GM19438 (cell line): ENCODE measurements around the gene PDE1A.

ENCODE experiments used
- ATAC-seq: cut with Tn5 transposase; IDR thresholded peaks from one replicate; pipeline ENCODE4 v1.9.1; 2021; ENCODE audit warnings: low read depth; ENCODE audit not compliant: unreplicated experiment

Gene PDE1A

DNA sequence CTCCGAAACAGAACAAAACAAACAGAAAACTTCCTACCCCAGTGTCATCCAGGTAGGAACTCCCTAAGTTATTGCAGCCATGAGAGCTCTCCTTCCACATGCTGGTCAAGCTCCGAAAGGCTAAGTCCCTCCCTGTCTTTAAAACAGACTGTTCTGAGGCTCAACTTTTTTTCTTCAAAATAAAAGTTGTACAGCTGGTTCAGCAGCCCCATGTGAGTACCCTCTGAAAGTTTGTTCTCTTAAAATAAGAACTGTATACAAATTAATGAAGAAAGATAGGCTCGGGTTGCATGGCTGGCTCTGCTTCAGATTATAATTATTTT lies at the start of gene PDE1A:
TSS of gene PDE1A (minus strand) at position 119 of the 323 bp plus-strand sequence.
- ATAC-seq, result no peak

DNA sequence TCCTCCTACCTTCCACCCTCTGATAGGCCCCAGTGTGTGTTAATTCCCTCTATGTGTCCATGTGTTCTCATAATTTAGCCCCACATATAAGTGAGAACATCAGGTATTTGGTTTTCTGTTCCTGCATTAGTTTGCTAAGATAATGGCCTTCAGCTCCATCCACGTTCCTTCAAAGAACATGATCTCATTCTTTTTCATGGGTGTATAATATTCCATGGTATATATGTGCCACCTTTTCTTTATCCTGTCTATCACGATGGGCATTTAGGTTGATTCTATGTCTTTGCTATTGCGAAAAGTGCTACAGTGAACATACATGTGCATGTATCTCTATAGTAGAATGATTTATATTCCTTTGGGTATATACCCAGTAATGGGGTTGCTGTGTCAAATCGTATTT lies 46.8 kb upstream of the PDE1A start:
- ATAC-seq, result no peak

DNA sequence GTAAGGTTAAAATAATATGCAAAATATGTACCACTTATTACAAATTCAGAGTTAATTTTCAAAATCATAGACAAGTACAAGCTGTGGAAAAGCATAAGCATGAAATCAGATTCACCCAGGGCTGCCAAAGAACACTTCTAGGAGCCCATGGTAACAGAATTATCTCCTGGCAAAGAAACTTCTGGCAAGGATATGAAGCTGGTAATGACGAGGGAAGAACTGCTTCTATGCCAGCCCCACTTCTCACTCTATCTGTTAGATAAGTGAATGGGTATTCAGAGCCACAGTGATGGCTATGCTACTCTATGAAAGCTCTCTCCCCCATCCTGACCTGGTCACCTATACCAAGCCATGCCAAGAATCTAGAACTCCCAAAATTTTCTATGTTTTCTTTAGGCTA lies 36.9 kb upstream of the PDE1A start:
- ATAC-seq, result no peak

DNA sequence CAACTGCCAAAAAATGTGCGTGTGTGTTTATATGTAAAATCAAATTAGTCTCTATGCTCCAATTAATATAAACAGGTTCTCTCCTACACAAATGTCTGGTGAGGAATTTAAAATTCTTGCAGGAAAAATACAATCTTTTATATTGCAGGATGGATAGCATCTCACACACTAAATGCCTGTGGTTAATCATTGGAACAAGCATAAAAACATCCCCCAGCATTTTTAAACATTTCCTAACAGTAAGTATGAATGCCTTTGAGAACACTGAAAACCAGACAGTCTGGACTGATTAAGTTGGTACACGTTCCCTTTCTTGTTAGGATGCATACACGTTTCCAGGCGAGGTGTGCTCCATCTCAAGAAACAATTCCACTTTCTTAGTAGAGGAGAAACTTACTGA lies 29.9 kb upstream of the PDE1A start:
- ATAC-seq, result no peak

DNA sequence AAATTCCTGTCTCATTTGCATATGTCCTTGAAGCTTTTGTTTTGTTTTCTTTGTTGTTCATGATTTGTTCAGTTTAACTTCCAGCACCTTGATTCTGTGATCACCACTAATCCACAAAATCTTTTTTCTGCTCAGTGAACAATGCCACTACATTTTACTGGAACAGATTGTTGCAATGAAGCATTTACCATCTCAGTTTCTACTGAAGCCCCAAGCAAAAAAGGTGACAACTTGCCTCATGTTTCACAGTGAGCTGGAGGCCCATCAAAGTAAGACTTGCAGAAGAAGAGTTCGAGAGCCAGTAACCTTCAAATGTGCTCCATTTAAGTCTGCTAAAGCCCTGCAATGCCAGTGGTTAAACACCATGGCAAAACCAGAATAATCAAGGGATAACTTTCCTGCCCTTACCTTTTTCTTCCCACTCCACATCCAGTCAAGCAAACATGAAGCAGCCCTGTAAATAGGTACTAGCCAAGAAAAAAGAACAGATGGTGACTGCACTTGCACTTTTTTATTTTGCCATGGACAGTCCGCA lies 25.7 kb upstream of the PDE1A start:
- no peak for ATAC-seq

DNA sequence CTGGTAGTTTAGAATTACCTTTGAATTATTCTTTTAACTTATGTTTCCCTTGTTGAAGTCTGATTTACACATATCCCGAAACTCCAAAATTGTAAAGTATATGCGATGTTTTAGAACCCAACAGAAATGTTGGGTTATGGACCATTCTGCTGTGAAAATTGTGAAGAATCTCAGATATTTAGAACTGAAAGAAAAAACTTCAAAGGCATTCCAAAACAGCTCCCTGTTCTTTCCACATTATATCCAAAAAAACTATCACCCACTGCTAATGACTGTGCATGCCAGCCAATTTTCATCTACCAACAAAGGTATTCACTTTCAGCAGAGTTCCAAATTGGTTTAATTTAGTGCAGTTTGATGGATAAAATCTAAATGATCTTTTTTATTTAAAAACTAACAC lies 21.5 kb upstream of the PDE1A start:
- ATAC-seq, result no peak

DNA sequence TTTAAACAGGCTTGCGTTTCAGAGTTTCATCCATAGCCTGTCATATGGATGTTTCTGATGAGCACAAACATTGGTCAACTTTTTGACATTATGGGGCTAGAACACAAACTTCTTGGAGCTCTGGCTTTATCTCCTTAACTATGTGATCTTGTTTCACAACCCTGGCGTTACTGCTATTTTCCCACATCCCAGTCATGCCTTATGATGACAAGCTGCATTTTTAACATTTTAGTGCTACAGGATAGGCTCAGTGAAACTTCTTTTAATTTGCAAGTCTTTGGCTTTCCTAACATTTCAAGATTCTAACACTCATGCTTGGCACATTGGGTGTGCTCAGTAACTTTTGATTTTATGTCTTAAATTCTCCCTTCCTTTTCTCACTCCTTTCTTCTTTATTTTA lies 21.0 kb upstream of the PDE1A start:
- ATAC-seq, result no peak

DNA sequence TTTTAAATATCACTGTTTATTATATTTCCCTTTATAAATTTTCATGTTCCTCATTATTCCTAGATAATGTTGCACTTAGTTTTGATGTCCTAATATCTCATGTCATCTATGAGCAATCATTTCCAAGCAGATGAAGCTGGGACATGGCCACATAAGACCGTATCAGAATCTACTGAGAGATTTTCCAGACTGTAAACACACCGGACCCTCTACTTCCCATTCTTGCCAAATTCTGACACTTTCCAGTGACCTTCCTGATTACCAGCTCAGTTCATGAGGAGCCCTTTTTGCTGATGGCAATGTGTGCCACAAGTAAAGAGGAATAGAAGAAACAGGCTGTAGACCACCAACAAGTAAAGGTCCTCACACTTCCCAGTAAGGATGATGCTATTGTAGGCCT lies 20.3 kb upstream of the PDE1A start:
- no peak for ATAC-seq

DNA sequence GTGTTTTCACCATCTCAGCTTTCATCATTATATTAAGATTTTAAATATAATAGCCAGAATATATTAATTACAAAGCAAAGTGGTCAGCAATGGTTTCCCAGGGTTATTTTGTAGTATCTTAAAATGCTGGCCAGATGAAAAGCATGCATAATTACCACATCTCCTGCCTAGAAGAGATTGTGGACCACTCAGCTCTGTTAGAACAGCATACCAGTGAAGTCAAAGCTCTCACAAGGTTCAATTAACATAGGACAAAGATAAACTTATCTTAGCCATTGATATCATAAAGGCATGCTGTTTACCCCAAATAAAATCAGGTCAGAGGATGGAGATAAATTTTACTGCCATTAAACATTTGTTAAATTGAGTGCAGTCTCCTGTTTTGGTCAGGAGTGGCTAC lies 19.3 kb upstream of the PDE1A start:
- ATAC-seq, result no peak

DNA sequence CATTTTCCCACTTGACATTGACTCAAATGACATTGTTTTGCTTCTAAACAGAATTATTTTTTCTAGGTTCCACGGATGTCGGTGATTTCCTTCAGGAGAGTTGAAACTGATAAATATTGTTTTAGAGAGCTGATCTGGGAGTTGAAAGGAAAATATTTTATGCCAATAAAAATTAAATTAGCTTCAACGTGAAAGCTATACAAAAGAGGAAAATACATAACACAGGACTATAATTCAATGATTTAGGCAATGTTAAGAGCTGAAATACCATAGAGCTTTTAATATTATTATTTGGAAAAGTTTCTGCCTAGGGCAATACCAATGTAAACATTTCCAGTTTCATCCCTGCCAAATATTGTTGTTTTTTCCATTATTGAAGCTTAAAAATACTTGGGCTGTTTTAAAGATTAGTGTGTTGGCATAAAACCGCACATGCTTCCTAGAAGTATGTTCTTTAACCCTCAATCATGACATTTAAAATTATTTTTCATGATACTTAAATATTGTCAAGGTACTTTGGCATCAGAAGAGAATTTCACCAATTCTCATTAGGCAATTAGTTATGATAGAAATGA lies 18.6 kb upstream of the PDE1A start:
- ATAC-seq, result no peak

DNA sequence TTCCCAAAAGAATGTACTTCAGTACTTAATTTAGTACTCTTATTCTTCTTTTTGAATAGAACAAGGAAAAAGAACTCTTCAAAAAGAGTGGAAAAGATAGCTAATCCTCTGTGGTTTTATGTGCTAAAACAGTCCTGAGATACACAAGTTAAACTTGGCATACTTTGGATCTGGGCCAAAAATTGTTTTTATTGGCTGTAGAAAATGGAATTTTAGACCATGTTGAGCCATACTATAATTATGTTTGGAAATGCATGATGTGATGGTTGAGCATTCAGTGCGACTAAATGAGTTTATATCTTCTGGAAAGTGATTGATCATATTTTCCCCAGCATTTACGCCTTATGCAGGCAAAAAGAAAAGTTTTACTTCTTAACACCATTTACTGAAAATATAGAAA lies 18.0 kb upstream of the PDE1A start:
- ATAC-seq, result no peak

DNA sequence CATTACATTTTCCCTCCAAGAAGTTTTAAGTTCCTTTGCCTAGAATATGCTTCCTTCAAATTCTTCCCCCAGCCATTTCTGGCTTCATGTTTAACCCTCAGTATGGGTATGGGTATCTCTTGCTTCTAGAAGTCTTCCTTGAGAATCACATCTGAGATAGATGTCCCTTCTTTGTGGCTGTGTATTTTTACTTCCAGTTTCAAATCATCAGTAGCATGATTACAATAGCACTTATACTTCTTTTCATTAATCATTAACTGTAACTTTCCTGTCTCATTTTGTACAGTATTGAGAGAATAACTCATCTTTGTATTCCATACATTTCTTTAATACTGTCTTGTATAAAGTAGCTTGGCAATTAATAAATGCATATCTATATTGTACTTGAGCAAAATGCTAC lies 17.3 kb upstream of the PDE1A start:
- no peak for ATAC-seq

DNA sequence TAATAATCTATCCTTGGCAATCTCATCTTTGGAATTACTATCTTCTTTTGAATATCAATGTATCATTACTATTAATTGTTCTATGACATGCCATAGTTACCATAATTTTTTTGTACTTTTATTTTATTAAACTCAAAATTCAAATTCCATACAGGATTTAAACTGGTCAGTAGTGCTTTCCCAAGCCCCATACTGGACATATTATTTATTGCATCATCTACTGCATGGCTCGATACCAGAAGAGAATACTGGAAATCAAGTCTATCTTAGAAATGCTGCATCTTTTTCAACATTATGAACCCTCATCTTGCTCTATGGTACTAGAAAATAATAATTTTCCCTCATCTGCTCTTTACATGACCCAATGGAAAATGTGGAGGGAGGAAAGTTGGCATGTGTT lies 9.4 kb upstream of the PDE1A start:
- no peak for ATAC-seq

DNA sequence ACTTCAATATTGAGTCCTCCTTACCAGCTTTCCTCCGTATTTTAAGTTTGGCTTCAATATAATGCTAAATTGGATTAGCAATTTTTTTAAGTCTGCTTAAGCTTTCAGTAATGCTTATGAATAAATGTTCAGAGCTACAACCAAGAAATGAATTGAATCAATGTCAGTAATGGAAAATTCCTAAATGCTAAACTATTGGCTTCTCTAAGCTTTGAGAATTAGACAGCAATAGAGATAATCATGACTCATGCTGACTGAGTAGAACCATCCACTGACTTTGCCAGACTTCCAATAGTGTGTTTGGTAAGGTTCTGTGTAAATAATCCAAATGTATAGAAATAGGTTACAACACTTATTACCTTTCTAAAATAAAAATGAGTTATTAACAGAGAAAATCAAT lies 8.9 kb upstream of the PDE1A start:
- no peak for ATAC-seq

DNA sequence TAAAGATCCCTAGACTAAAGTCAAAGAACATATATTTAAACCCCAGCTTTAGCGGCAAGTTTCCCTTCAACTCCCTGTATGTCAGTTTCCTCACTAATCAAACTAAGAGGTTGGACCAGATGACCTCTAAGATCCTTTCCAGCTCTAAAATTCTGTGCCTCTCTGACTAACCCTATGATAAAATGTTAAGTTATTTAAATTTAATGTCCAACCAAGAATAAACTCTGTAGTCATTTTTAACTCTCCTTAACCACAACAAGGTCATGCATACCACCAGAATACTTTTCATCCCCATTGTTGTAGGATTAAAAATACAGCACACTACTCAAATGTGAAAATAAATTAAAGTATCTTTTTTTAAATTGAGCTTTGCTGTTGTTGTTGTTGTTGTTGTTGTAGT lies 5.2 kb upstream of the PDE1A start:
- no peak for ATAC-seq

DNA sequence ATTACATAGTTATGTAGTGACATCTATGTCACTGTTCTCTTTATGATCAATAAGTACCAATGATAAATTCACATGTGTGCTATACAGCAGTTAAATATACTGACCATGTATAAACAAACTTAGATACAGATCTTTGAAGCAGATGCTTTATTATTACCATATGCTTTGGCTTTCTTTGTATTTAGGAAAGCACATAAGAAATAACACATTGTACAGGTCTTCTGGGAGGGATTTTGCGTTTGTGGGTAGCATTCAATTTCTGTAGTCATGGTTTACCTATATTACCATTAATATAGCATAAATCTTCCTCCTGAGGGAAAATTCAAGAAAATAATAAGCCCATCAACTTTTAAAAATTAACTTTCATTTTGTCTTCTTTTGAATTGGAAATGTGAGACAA lies 1.6 kb upstream of the PDE1A start:
- ATAC-seq, result no peak

DNA sequence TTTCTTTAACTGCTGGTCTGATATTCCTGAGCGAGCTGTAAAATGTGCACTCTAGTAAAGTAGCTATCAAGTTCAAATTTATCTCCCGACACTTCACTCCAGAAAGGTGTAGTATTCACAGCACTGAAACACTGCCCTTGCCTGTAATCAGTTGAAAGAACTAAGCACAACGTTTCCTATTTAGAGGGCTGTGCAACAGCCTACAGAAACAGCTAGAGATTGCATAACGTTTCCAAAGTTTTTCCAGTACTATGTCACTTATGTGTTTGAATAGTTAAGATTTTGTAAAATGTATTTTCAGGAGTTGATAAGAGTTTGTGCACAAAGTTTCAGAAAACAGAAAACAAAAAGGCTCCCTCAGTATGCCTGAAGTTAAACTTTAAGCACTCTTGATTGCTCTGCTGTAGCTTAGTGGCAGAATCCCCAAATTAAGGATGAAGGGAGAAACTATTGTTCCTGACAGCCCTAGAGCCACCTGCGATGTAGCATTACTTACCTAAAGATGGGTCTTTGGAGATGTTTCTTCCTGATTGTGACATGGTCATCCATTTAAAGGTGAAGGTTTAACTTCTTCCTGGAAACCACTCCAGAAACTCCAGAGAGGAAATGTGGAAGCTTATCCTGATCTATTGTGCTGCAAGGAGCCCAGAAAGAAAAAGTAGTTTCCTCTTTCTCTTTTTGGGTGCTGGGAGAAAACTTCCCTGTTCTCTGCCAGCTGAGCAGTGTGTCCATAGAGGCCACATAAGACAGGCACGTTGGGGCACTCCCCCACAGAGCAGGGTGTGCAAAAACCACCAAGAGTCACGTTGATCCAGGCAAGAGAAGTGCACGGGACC lies 536 bp downstream of the PDE1A start:
- ATAC-seq, result no peak

DNA sequence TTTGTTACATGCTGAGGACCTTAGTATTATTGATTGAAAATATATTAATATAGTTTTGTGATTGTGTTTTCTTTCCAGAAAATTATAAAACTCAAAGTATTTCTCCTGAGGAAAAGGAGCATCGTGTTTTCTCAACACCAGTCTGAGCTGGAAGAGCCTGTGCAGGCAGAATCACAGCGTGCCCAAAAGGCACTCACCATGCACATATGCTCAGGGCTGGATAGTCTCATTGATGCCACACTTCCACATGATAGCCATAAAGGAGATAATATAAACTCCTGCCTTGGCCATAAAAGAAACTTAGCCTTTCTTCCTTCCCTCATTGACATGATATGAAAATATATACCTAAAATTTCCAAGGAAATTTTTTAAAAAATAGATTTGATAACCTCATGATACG lies 4.0 kb downstream of the PDE1A start:
- no peak for ATAC-seq

DNA sequence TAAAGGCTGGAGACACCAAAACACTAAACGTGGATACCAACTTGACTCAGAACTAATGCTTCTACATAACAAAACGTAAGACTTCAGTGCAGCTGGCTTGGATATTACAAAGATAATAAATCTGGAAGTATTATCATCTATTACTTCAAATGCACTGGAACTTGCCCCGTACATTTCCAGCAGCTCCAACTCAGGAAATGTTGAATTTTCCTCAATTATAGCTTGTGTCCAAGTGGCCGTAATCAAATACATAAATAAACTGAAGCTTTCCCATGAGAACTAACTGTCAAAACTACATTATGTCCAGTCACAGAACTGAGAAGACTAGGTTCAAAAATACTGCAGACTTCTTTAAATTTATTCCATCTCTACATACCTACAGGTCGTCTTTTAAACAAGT lies 6.2 kb downstream of the PDE1A start:
- no peak for ATAC-seq

DNA sequence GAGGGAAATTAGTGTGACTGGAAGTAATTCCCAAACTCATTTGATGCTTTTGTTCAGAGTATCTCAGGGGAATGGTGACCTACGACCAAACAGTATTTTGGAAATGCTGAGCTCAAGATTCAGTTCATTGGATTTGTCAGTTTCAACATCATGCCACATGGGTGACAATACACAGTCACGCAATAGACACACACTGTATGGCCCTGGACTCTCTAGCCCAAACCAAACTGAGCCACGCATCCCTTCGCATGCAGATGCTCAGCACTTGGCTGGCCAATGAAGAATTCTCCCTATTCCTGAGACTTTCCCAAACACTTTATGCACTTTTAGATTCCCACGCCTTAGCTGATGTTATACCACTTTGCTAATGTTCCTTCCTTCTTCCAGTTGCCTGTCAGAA lies 10.0 kb downstream of the PDE1A start:
- ATAC-seq, result no peak

DNA sequence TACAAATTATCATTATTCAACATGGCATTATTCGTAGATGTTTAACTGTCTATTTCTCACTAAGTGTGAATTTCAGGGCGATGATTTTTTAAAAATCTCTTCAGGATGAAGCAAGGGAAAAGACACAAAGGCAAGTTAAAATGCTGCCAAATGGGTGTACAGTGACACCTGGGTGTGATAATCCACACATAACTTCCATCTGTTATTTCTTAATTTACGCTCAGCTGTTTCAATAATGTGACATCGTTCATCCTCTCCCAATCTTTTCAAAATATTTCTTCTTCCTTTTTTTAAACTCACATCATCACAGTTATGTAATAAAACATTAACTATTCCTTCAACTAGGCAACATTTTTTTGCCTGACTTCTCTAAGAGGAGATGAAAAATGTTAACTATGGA lies 10.6 kb downstream of the PDE1A start:
- ATAC-seq, result no peak

DNA sequence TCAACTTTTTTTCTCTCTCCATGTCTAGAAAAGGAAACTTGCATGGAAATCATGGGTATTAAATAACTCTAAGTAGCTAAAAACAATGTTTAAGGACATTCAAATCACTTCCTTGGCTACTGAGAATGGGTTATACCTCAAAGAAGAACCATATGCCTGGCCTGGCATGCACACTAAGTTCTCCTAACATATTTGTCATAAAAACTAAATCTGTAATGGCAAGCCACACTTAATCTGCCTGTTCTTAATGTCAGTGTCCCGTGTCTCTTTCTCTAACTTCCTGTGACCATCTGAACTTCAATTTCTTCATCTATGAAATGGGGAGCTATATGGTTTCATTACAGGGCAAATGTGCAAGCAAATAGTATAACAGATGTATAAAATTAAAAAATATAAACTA lies 11.1 kb downstream of the PDE1A start:
- no peak for ATAC-seq
